ES-I3 (cell line): Measurements from ENCODE around the gene RASA4.
"Not testable (repeated sequence)": the region's sequence is repeated elsewhere in the genome, so short reads cannot be mapped to it uniquely, and the experiment has no call there.

Source experiments
- H3K36me3 ChIP-seq: 2 replicates; pipeline ENCODE4 v1.6.1; 2013; ENCODE audit warnings: mild to moderate bottlenecking, low read length, control low read depth, moderate library complexity; ENCODE audit not compliant: insufficient read depth
- H3K4me1 ChIP-seq: 2 replicates; pipeline ENCODE4 v1.6.1; 2013; ENCODE audit warnings: mild to moderate bottlenecking, control low read depth, low read length; ENCODE audit not compliant: insufficient read depth
- H3K9ac ChIP-seq: 2 replicates; pipeline ENCODE4 v1.6.1; 2013; ENCODE audit warnings: low read depth, mild to moderate bottlenecking, low read length, moderate library complexity
- H3K9me3 ChIP-seq: 2 replicates; pipeline ENCODE4 v1.6.1; 2013; ENCODE audit warnings: mild to moderate bottlenecking, low read length, moderate library complexity; ENCODE audit not compliant: control insufficient read depth, insufficient read depth

RASA4 gene

DNA sequence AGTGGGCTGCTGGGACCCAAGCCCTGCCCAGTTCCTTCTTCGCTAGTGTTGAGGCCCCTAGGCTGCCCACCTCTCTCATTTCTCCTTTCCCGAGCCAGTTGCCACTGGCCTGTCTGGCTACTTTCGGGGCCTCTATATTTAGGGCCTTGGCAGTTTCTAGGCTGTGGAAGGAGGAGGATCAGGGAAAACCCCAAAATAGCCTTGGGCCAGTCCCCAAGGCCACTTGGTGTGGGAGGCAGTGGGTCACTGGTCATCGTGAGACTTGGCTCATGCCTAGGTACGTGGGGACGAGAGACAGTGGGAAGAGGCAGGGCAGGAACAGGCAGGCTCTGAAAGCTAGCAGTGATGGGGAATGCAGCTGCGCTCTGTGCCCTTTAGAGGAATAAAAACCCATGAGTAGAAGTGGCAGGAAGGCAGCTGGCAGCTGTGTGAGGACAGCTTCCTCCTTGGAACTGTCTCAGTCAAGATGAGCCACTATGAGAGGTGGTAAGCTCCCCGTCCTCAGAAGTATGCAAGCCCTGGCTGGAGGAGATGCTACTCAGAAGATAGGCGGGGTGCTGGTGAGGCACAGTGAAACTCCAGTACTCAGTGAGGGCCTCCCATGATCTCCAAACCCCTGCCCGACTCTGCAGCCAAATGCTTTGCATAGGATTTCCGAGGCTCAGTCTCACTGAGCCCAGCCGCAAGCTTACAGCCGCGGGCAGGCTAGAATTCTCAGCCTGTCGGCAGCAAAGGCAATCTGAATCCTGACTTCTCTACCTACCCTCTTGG, 2.8 kb downstream of the RASA4 start:
- H3K4me1 ChIP-seq, H3K9me3 ChIP-seq, H3K36me3 ChIP-seq, H3K9ac ChIP-seq: not testable (repeated sequence)

DNA sequence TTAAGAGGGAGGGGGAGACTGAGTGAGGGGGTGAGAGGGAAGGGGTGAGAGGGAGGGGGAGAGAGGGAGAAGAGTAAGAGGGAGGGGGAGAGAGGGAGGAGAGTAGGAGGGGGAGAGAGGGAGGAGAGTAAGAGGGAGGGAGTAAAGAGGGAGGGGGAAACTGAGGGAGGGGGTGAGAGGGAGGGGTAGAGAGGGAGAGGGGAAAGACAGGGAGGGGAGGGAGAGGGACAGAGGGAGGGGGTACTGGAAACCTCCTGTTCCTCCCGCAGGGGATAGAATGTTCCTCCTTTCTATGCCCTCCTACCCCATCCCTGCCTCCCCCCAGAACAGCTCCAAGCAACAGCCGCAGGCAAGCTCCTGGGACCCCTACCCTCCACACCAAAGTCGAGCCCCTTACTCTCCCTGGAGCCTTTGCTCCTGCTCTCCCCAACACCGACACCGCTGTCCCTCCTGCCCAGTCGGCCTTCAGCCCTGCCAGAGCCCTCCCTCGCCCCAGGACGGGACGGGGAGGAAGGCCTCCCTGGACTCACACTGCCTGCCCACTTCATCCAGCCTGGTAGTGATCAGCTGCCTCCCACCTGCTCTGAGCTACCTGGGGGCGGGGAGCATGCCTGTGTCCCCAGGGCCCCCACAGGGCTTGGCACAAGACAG, 4.8 kb downstream of the RASA4 start:
- not testable (repeated sequence) for H3K9me3 ChIP-seq, H3K36me3 ChIP-seq, H3K9ac ChIP-seq, H3K4me1 ChIP-seq

DNA sequence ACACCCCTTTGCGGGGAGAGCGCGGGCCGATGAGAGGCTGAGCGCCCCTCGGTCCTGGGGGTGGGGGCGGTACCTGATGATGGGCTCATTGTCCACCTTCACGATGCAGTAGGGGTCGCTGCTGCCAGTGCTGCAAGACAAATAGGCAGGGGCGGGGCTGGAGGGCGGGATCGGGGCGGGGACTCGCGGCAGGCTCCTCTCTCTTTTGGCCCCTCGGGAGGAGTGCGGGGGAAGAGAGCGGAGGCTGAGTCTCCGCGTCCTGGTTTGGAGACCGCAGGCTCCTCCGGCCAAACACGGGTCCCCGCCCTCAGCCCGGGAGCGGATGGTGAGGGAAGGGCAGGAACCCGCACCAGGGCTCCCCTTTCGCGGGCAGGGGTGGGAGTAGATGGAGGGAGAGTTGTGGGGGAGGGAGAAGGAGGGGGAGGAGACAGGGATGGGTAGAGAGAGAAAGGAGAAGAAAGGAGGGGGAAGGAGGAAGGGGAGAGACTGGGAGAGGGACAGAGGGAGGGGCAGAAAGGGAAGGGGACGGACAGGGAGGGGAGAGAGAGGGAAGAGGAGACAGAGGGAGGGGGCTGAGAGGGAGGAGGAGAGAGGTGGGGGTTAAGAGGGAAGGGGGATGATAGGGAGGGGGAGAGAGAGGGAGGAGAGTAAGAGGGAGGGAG, 5.4 kb downstream of the RASA4 start:
- H3K4me1 ChIP-seq, H3K9ac ChIP-seq, H3K9me3 ChIP-seq, H3K36me3 ChIP-seq: not testable (repeated sequence)

DNA sequence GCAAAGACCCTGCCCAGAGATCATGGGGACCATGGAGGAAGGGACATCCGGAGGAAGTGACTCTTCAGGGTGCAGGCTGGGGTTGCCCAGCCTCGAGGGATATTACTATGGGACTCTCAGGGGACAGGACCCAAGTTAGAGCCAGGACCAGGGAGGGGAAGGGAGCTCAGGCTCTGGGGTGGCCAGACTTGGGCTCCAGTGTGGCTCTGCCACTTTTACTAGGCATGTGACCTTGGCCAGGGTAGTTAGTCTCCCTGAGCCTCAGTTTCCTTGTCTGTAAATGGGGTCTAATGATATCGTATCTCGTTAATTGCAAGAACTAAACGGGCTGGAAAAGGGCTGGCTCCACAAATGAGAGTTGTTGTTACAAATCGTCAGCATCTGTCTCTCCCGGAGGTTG, 6.1 kb downstream of the RASA4 start:
- H3K4me1 ChIP-seq, H3K9ac ChIP-seq, H3K36me3 ChIP-seq, H3K9me3 ChIP-seq: not testable (repeated sequence)

DNA sequence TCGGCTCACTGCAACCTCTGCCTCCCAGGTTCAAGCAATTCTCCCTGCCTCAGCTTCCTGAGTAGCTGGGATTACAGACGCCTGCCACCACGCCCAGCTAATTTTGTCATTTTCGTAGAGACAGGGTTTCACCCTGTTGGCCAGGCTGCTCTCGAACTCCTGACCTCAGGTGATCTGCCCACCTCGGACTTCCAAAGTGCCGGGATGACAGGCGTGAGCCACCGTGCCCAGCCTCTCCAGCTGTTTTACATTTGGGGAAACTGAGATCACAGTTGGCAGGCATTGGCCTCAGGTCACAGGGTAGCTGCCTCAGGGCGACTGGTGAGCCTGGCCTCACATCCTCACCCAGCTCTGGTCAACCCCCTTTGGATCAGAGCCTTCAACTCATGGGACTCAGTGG, 6.8 kb downstream of the RASA4 start:
- H3K36me3 ChIP-seq, H3K4me1 ChIP-seq, H3K9me3 ChIP-seq, H3K9ac ChIP-seq: not testable (repeated sequence)

DNA sequence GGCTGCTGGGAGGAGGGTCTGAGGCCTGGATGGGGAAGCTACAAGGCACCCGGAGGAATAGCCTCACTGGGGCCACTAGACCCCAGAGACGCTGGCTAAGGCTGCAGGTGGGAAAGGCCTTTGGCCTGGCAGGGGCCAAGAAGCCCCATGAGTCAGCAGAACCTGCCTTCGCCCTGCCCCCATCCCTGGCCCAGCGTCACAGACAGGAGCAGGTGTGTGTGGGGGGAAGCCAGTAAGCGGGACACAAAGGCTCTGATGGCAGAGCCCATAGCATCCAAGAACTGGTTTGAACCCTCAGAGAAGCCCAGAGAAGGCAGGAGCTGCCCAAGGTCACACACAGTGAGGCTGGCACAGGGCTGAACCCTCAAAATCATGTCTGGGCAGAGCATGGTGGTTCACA, 9.7 kb downstream of the RASA4 start:
- H3K4me1 ChIP-seq, H3K9ac ChIP-seq, H3K36me3 ChIP-seq, H3K9me3 ChIP-seq: not testable (repeated sequence)

DNA sequence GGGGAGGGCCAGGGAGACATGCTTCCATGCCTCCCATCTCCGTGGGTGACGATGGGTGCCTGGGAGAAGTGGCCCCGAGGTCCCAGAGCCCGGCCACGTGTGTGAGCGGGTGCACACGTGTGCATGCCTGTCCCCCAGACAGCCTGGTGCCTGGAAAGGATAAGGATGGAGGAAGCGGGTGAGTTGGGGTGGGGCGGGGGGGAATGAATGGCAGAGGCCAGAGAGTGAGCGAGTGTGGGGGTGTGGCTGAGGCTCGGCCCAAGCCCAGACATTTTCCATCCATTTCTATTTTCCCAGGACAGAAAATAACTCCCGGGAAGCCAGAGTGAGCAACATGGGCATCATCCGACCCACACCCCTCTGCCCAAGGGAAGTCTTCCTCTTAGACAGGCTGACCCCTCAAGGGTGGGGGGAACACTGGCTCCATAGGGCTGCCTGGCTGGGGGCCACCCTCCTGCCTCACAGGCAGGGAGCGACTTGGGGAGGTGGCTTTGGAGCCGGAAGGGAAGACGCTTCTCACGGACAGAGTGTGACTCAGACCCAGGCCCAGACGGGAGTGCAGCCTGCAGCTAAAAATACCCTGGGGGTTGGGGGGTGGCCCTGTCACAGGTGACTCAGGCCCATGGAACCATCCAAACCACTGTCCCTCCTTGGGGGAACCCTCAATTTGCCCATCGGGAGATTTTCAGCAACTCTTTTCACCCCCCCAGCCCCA, 12.0 kb downstream of the RASA4 start:
- H3K36me3 ChIP-seq, H3K9me3 ChIP-seq, H3K4me1 ChIP-seq, H3K9ac ChIP-seq: not testable (repeated sequence)

DNA sequence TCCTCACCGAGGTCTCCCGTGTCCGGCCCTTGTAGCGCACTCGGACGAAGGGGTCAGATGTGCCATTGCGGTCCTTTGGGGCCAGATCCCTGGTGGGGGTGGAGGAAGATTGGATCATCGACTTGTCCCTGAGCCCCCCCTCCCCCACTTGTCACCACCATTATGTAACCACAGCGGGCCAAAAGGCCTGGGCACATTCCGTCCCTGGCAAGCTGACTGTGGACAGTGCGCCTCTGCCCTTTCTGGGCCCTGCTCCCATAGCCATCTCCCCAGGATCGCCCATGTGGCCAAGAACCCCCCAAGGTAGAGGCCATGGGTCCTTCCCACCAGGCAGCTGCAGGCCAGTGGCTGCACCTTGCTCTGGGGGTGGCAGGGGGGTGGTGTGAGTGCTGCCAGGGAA, 14.2 kb downstream of the RASA4 start:
- not testable (repeated sequence) for H3K4me1 ChIP-seq, H3K36me3 ChIP-seq, H3K9ac ChIP-seq, H3K9me3 ChIP-seq

DNA sequence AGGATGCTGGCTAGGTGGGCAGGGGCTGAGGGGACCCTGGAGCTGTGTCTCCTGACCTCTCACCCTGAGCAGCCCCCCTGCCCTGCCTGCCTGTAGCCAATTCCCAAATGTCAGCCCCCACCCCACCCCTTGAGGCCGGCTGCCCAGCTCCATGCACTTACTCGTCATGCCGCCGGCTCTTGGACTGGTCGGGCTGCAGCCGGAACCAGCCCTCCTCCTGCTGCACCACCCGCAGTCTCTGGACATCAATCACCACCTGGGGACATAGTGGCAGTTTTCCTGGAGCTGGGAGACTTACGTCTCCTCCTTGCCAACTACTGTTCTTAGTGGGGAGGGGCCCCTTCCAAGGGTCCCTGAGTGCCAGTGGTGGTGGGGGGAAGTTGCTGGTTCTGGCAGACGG, 16.9 kb downstream of the RASA4 start:
- H3K9me3 ChIP-seq, H3K36me3 ChIP-seq, H3K9ac ChIP-seq, H3K4me1 ChIP-seq: not testable (repeated sequence)

DNA sequence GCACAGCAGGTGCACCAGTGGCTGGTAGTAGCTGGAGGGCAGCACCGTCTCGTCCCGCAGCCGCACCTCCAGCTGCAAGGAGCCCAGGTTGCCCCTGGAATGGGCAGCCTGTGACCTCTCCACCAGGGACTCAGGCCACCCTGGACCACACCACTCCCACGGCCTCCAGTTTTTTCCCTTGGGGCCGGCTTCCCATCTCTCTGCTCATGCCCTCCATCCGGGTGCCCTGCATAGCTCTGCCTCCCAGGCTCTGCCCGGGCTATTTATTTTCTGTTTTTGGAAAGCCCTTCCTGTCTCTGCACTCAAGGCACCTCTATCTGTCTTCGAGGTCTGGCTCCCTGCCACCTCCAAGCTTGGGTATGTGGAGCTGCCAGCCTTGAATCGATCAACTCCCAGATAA, 20.5 kb downstream of the RASA4 start:
- H3K36me3 ChIP-seq, H3K9me3 ChIP-seq, H3K9ac ChIP-seq, H3K4me1 ChIP-seq: not testable (repeated sequence)

DNA sequence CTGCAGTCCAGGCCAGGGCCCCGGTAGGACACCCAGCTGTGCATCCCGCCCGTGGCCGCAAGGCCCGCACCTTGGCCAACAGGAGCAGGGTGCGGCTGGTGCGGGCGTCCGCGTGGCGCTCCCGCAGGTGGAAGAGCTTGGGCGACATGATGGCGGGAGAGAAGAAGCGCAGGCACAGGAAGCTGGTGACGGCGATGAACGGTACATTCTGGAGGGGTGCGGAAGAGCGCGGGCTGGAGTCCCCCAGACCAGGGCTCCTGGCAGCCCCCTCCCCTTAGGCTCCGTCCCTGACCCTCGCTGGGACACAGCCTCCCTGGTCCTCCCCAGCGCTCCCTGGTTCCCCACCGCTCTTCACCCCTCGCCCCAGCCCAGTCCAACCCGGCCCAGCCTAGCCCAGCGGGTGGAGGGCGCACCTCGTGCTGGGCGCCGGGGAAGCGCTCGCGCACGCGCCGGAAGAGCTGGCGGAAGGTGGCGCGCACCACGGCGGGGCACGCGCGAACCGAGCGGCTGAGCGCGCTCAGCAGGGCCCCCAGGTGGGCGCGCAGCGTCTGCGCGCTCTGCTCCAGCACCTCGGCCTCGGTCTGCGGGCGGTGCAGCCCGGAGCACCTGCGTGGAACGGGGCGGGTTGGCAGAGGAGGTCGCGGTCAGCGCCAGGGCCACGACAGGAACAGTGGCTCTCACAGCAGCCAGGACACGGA, 22.8 kb downstream of the RASA4 start:
- H3K36me3 ChIP-seq, H3K9me3 ChIP-seq, H3K9ac ChIP-seq, H3K4me1 ChIP-seq: not testable (repeated sequence)

DNA sequence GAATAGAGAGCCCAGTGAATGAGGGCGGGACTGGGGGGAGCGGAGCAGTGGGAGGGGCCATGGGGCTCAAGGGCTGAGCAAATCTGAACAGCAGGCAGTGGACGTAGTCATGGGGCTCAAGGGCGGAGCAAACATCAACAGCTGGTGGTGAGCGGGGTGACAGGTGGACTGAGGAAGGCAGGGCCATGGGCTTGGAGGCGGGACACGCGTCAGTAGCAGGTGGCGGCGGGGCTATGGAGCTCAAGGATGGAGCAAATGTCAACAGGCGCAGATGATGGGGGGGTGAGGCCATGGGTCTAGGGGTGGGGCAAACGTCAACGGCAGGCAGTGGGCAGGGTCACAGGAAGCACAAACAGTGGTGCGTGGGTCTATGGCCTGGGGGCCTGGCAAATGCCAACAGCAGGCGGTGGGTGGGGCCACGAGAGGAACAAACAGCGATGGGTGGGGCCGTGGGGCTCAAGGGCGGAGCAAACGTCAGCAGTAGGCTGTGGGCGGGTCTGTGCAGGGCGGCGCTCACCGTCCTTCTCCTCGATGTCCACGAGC, 24.0 kb downstream of the RASA4 start:
- H3K4me1 ChIP-seq, H3K36me3 ChIP-seq, H3K9me3 ChIP-seq, H3K9ac ChIP-seq: not testable (repeated sequence)

DNA sequence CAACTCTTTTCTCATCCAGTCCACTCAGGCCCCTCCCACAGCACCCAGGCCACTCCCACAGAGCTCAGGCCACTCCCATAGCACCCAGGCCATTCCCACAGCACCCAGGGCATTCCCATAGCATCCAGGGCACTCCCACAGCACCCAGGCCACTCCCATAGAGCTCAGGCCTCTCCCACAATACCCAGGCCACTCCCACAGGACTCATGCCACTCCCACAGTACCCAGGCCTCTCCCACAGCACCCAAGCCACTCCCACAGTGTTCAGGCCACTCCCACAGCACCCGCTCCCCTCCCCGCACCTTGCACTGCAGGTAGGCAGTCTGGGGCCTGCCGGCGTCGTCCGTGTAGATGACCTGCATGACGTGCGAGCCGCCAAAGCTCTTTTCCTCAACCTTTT, 26.7 kb downstream of the RASA4 start:
- H3K36me3 ChIP-seq, H3K9me3 ChIP-seq, H3K4me1 ChIP-seq, H3K9ac ChIP-seq: not testable (repeated sequence)

DNA sequence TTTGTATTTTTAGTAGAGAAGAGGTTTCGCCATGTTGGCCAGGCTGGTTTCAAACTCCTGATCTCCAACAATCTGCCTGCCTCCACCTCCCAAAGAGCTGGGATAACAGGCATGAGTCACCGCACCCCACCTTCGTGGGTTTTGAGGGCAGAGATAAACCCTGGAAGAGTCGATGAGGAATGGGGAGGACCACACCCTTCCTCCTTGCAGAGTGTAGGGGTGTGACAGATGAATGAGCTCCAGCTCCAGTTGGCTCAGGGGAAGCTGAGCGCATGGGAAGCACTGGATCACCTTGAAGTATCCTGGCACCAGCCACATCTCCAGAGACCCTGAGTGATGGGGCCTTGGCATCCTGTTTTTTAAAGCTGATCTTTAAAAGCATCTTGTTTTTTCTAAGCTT, 33.1 kb downstream of the RASA4 start:
- H3K9ac ChIP-seq, H3K4me1 ChIP-seq, H3K9me3 ChIP-seq, H3K36me3 ChIP-seq: not testable (repeated sequence)
